PFSK-1 (cell line): Measurements from ENCODE around the gene CCDC197.

ENCODE experiments used
- FOXP2 ChIP-seq: optimal IDR thresholded peaks from 2 replicates; pipeline ENCODE3; 2011; ENCODE audit warnings: borderline replicate concordance, control low read depth, inconsistent platforms; ENCODE audit not compliant: insufficient read depth; ENCODE audit errors: extremely low read length, extremely low read depth
- POLR2AphosphoS5 ChIP-seq: IDR thresholded peaks from 2 replicates; pipeline ENCODE4 v1.6.1; 2012; ENCODE audit warnings: low read depth, mild to moderate bottlenecking, control low read depth, low read length, moderate library complexity
- REST ChIP-seq, 2 experiments: IDR thresholded peaks; 2 replicates each; pipeline versions ENCODE4 v1.6.1 to v1.8.0; 2011 to 2012; ENCODE audit warnings: low read depth in 2 of 2, low read length in 2 of 2, control low read depth in 1 of 2, inconsistent platforms in 1 of 2, mild to moderate bottlenecking in 1 of 2, moderate library complexity in 1 of 2; ENCODE audit not compliant: insufficient read depth in 1 of 2
- SIN3A ChIP-seq: IDR thresholded peaks from 2 replicates; pipeline ENCODE4 v1.6.1; 2012; ENCODE audit warnings: mild to moderate bottlenecking, low read length, moderate library complexity, borderline replicate concordance; ENCODE audit not compliant: insufficient read depth
- TAF1 ChIP-seq: IDR thresholded peaks from 2 replicates; pipeline ENCODE4 v1.6.1; 2012; ENCODE audit warnings: low read length, control low read depth, borderline replicate concordance; ENCODE audit not compliant: insufficient read depth

CCDC197 gene

GRCh38 chr14:93997916-93998870 lies 1.1 kb downstream of the CCDC197 start:
- TF ChIP-seq REST (IDR thresholded peaks at IDR 0.05; ENCODE audit: insufficient read depth in 1 of 2, low read depth in 2 of 2, low read length in 2 of 2), result no peak
- no peak for TF ChIP-seq TAF1

- TF ChIP-seq REST (IDR thresholded peaks at IDR 0.05; ENCODE audit: insufficient read depth in 1 of 2, low read depth in 2 of 2, low read length in 2 of 2) (no peak), TAF1 (no peak), POLR2AphosphoS5 (no peak), FOXP2 (no peak)
Measured at GRCh38 chr14:93998871-93999403, 1.8 kb downstream of the CCDC197 start.

- TF ChIP-seq REST (IDR thresholded peaks at IDR 0.05; ENCODE audit: insufficient read depth in 1 of 2, low read depth in 2 of 2, low read length in 2 of 2), result no peak
- no peak for TF ChIP-seq SIN3A
- TF ChIP-seq TAF1, result no peak
- no peak for TF ChIP-seq POLR2AphosphoS5
- no peak for TF ChIP-seq FOXP2
Measured at GRCh38 chr14:93999573-93999972, 2.5 kb downstream of the CCDC197 start.

- TF ChIP-seq REST (IDR thresholded peaks at IDR 0.05; ENCODE audit: insufficient read depth in 1 of 2, low read depth in 2 of 2, low read length in 2 of 2) (no peak), SIN3A (no peak), TAF1 (no peak), FOXP2 (no peak), POLR2AphosphoS5 (no peak)
Measured at GRCh38 chr14:94000267-94000666, 3.2 kb downstream of the CCDC197 start.

GRCh38 chr14:94001016-94001415 lies 3.9 kb downstream of the CCDC197 start:
- TF ChIP-seq POLR2AphosphoS5 (no peak), REST (IDR thresholded peaks at IDR 0.05; ENCODE audit: insufficient read depth in 1 of 2, low read depth in 2 of 2, low read length in 2 of 2) (no peak), TAF1 (no peak), FOXP2 (no peak), SIN3A (no peak)
